Activated CD4-positive, alpha-beta T cell treated with anti-CD3 and anti-CD28 coated beads, Interleukin-2, amount 50 U/mL, for 48 hours (primary cell): Measurements from ENCODE around the gene ETFDH.
"Not testable (repeated sequence)": the region's sequence is repeated elsewhere in the genome, so short reads cannot be mapped to it uniquely, and the experiment has no call there.

Source experiments
- DNase-seq, 2 experiments: peaks; one replicate each; pipeline ENCODE4 v3.0.0-alpha.2; 2020

The ETFDH gene

DNA sequence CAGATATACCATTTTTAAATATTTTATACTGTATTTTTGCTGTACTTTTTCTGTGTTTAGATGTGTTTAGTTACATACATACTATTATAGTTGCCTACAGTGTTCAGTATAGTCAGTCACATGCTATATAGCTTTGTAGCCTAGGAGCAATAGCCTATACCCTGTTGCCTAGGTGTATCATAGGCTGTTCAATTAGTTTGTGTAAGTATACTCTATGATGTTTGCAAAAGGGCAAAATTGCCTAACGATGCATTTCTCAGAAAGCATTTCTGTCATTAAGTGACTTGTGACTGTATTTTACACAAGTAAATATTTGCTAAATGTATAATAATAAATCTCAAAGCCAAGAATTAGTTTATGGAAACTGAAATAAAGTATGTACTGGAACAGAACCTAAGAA is 9.5 kb downstream of the ETFDH start:
- DNase-seq = no peak

DNA sequence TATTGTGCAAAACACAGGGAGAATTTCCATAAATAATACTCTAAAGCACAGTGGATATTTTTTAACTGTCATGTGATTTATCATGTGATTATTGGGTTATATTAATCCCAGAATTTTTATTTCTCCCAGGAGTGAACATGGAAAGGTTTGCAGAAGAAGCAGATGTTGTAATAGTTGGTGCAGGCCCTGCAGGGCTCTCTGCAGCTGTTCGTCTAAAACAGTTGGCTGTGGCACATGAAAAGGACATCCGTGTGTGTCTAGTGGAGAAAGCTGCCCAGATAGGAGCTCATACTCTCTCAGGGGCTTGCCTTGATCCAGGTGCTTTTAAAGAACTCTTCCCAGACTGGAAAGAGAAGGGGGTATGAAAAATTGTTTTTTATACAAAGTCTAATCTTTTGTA is 10.0 kb downstream of the ETFDH start:
- no peak for DNase-seq

DNA sequence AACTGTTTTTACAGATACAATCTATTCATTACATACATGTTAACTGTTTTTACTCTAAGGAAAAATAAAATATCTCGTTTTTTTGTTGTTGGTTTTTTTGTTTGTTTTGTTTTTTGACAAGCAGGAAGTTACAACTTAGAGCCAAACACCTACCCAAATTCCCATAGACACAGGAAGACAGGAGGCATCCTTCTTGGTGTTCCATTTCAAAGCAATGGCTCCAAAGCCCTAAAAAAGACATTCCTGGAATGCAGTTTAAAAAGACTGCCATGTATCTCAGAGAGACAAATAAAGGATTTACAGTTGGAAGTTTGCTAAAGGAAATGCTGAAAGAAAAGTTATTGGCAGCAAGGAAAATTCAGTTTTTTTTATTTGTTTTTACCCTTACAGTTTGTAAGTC is 16.7 kb downstream of the ETFDH start:
- DNase-seq = no peak

DNA sequence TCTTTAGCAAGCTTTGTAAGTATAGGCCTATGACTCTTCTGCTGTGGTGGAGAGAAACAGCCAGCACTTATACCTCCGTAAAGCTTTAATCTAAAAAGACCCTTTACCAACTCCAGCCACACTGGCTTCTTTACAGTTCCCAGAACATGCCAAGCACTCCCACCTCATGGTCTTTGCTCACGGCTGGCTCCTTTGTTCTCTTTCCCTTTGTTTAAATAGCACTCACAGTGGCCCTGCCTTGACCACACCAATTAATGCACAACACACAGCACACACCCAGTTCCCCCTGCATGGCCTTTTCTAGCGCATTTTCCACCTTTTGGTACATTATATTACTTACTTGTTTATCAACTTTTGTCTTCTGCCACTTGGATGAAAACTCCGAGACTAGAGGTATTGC is 32.2 kb downstream of the ETFDH start:
- DNase-seq = no peak

DNA sequence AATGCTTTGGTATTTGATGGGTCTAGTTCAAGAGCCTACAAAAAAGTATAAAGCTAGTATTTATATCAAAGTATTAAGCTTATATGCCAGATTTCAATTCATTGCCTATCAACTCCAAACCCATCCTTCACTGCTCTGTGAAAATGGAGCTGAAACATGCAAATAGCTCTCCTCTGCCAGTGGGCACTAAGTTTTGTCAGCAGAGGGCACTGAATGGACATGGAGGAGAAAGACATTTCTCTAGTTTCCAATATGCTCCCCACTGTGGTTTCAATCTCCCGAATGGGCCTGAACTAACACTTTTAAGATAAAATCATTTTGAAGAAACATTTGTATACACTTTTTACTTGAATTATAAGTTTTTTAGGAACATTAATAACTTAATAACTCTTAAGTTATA is 38.7 kb downstream of the ETFDH start:
- DNase-seq = no peak

DNA sequence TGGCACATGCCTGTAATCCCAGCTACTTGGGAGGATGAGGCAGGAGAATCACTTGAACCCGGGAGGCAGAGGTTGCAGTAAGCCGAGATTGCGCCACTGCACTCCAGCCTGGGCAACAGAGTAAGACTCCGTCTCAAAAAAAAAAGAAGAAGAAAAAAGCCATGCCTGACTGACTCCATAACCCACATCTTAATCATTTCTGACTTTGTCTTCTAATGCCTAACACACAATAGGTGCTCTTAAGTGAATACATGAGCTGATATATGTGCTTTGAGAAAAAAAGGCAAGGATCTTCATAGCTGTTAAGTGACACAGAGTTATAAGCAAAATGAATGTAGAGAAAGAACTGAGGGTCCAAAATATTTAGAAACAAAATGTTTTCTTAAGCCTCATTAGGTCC is 40.5 kb downstream of the ETFDH start:
- DNase-seq = not testable (repeated sequence)

DNA sequence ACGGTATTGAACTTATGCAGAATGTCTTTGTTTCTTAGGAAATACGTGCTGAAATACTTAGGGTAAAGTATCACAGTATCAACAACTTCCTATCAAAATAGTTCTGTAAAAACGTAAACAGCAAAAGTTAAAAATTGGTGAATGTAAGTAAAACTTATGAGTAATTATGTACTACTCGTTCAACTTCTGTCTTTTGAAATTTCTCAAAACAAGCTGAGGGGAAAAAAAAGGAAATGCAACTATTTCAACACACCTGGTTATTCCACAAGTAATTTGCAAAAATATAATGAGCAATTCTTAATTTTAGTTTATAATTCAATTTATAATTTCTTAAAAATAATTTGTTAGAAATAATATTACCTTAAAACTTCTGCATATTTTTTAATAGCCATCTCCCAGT is 42.8 kb downstream of the ETFDH start:
- no peak for DNase-seq

DNA sequence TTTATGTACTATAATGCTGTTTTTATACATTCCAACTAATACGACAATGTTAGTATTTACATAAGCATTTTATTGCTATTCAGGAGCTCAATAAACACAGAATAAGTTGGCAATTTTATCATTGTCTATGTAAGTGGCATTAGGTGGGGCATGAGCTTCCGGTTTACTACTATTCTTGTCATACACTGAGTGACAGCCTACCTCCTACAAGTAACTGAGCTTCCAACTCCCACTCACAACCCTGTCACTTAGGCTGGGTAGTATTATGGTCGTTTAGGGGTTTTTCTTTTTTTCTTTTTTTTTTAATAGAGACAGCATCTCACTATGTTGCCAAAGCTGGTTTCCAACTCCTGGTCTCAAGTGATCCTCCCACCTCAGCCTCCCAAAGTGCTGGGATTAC is 43.7 kb downstream of the ETFDH start:
- DNase-seq = no peak

DNA sequence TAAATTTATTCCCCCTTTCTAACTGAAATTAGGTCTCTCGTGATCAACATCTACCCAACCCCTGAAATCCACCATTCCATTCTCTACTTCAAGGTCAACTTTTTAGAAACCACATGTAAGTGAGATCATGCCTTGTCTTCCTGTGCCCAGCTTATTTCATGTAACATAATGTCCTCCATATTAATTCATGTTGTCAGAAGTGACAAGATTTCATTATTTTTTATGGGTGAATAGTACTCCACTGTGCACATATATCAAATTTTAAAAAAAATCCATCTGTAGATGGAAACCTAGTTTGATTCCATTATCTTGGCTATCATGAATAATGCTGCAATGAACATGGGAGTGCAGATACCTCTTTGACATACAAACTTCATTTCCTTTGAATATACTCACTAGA is 49.6 kb downstream of the ETFDH start:
- DNase-seq = no peak

DNA sequence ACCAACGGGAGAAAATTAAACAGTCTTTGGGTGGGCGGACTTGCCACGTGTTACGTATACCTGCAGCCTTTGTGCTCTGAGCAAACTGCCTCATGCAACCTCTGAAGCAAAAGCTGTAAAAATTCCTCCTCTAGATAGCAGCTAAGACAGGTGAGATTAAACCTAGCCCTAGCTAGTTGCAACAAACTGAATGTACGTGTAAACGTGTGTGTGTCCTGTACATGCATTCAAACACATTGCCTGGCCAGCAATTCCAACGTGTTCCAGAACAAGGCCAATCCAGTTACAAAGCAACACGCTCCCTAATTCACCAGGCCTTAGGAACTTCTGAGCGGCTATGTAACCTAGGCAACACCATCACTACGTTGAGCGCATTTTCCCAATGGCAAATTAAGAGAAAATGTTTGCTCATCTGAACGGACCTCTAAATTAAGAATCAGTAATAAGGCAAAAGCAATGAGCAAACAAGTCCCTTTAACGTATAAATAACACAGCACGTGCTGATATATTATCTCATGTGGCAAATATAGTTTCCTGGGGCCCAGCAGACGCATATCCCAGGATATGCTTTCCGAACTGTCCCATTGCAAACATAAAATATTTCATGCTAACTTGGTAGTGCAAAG is 50.3 kb downstream of the ETFDH start:
- peak; percentile 9 to 19 for DNase-seq

DNA sequence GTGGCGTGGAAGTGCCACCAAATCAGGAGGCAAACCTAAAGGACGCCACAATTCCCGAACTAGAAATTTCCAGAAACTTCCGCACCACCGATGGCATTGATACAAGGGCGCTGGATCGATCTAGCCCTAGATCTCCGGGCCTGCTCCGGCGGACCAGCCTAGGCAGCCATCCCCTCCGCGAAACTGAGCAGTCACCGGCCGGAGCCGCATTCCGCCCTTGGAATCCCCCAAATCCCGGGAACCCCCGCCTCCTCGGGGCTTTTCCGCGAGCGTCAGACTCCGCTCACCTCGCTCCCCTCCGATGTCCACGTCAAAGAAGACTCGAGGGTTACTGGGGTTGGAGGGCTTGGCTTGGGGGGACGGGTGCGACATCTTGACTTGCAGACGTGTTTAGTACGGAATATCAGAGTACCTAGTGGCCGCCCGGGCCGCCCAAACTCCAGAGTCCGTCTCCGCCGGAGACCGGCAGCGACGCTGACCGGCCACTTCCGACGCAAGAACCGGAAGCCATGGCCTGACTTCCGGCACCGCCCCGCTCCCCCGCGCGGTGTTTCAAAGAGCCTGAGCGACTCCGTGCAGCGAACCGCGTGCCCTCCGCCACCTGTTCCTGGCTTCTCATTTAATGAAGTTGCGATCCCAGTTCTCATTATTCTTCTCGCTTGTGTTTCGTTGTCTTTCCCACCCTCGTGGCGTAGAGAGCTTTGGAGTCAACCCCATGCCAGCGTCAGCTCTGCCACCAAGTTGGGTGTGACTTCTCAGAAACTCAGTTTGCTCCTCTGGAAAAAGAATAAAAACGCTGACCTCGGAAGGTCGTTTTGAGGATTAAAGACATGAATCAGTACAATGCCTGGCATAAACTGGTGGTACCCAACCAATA is 51.1 kb downstream of the ETFDH start, which contains the start of gene PPID:
Gene PPID (minus strand): TSS at position 480 of the 877 bp plus-strand sequence. CDS start 108 bp downstream, at position 372.
- peak; percentile 85 to 89 for DNase-seq

DNA sequence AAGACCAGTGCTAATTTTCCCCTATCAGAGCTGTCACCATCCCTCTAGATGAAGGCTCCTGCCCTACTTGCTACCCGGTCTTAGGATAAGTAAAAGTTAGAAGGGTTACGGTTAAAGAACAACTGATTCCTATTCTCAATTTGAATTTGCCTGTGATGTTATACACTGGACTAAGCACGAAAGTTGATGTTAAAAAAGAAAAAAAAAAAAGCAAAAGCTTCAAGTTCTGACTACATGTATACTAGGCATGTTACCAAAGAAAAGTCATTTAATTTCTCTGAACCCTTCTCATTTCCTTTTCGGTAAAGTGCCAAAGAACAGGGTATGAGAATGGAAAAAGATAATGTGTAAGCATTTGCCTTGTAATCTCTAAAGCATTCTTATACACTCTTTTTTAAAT is 52.5 kb downstream of the ETFDH start:
- peak in 1 of 2 experiments; percentile 17 for DNase-seq

DNA sequence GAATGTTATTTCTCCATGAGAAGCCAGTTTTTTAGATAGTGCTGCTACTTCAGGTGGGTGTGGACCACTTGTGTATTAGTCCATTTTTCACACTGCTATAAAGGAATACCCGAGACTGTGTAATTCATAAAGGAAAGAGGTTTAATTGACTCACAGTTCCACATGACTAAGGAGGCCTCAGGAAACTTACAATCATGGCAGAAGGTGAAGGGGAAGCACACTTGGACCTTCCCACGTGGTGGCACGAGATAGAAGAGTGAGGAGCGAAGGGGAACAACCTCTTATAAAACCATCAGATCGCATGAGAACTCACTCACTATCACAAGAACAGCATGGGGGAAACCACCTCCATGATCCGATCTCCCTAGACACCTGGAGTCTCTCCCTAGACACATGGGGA is 54.5 kb downstream of the ETFDH start:
- DNase-seq = peak in 1 of 2 experiments; percentile 14

DNA sequence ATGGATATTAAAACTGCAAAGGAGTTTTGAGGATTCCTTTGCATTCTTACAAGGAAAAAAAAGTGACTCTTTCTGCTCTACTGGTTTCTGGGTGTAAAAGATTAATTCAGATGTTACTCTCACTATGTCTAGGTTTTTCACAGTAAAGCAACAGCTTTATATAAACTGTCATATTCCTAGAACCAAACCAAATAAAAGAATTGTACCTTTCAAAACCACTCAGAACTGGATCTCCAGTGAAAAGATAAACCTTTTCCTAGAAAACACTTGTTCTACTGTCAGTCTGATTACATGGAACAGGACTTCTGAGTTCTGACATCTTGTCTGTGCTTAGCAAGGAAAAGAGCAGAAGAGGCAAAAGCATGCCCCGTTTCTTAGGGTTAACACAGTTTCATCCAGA is 56.1 kb downstream of the ETFDH start:
- no peak for DNase-seq

DNA sequence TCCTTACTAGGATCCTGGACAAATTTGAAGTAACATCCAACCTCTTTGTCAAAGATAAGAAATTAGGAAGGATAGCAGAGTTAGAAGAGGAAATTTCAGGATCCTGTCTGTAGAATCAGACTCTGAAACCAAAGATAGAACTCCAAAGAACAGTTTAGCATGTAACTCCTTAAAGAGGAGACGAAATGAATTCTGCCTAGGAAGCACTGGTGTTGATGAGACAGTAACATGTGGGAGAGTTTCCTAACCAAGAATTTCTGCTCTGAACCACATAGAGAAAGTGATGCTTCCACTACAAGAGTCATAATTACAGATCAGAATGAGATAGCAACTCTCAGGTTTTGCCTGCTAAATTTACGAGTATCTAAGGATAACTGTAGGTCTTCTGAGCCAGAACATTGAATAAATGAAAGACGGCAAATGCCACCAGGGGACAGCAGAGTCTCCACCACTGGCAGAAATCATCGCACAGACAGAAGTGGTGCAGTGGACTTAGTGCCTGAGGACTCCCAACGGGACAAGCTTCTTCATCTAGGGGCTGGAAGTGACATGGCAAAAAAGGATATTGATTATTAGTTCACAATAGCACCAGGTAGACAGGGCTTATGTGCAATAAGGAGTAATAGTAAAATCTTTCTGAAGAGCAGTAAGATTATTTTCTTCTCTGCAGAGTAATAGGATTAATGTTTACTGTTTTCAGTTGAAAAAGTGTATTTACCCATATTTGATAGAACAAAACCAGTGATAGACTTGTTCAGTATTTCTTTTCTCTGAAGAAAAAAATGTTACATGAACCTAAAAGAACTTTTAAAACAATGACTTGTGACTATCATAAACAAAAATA is 57.8 kb downstream of the ETFDH start:
- peak; percentile 37 to 66 for DNase-seq

DNA sequence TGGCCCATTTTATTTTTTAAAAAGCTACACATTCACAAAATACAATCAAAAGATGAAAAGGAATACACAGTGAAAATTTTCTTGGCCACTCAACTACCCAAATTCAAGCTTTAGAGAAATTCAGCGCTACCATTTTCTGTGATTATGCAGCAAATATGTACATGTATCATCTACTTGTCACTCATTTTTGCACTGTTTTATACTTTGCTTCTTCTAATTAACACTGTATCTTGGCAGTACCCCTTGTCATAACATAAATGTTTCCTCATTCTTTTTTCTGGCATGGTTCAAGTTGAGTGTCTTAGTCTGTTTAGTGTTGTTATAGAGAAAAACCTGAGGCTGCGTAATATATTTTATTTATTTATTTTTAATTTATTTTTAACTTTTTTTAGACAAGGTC is 66.8 kb downstream of the ETFDH start:
- no peak for DNase-seq

DNA sequence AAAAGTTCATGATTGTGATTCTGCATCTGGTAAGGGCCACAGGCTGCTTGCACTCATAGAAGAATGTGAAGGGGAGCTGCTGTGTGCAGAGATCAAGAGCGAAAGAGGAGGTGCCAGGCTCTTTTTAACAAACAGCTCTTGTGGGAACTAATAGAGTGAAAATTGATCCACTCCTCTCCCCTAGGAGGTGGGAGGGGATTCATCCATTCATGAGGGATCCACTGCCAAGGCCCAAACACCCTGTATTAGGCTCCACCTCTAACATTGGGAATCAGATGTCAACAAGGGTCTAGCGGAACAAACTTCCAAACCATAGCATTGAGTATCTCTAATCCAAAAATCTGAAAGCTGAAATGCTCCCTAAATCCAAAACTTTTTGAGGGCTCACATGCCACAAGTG is 67.5 kb downstream of the ETFDH start:
- no peak for DNase-seq

DNA sequence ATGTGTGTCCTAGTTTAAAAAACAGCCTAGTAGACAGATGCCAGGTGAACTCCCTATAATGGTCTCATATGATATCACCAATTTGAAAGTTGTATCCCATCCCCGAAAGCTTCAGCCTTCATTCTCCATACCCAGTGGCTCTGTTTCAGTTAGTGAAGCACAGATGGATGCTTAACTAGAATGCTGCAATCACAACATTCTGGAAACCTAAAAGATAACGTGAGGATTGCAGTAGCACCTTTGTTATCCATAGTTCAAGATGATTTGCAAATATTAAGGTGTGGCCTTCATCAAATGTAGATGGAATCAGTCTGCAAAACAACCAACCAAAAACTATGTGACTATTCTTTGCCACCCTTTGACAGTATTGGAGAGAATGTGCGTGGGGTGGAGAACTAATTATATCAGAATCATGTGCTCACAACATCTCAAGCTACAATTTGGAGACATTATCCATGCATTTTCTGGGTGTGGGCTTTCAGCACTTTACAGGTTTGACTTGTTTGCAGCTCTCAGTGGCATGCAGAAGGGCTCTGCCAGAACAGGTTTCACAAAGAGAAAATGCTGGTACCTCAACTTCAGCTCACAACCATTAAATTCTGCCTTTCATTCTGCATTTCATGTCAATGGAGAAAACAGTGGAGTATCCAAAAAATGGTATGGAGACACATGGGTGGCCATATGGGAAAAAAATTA is 69.4 kb downstream of the ETFDH start:
- DNase-seq = no peak

DNA sequence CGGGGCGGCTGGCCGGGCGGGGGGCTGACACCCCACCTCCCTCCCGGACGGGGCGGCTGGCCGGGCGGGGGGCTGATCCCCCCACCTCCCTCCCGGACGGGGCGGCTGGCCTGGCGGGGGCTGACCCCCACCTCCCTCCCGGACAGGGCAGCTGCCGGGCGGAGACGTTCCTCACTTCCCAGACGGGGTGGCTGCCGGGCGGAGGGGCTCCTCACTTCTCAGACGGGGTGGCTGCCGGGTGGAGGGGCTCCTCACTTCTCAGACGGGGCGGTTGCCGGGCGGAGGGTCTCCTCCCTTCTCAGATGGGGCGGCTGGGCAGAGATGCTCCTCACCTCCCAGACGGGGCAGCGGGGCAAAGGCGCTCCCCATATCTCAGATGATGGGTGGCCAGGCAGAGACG is 74.4 kb downstream of the ETFDH start:
- DNase-seq = not testable (repeated sequence)

DNA sequence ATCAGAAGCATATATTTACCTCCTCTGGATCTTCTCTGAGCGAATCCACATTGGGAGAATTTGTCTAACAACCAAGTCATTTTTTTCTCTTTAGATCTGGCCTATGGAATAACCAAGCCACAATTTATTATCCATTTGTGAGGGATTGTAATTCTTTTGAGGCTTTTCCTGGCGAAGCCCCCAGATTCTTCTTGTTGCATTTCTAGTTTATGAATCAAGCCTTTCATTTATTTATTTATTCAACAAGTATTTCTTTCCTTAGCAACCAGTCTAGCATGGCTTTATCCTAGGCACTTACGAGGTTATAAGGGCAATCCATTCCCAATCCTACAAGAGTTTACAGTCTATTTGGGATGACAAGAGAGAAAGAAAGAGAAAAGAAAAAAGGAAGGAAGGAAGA is 78.3 kb downstream of the ETFDH start:
- no peak for DNase-seq

DNA sequence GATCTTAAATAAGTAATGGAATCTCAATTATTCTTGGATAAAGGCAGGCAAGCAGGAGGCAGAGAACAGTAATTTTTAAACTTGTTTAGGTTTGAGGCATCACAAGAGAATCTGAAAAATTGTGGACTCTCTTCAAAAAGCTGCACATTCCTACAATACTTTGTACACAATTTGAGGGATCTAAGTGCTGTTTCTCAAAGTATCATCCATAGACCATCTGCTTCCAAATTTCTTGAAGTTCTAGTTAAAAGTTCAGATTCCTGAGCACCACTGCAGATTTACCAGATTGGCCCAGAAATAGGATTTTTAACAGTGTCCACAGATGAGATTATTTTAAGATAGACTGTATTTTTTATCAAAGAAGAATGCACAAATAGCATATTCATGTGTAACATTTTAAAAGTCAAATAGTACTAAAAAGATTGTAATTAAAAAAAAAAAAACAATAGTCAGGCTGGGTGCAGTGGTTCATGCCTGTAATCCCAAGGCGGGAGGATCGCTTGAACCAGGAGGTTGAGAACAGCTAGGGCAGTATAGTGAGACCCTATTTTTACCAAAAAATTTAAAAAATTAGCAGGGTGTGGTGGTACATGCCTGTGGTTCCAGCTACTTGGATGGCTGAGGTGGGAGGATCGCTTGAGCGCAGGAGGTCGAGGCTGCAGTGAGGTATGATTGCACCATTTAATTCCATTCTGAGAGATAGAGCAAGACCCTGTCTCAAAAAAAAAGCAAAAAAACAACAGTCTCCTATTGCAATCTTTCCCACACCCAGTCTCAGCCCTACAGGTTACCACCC is 82.5 kb downstream of the ETFDH start:
- DNase-seq = no peak

DNA sequence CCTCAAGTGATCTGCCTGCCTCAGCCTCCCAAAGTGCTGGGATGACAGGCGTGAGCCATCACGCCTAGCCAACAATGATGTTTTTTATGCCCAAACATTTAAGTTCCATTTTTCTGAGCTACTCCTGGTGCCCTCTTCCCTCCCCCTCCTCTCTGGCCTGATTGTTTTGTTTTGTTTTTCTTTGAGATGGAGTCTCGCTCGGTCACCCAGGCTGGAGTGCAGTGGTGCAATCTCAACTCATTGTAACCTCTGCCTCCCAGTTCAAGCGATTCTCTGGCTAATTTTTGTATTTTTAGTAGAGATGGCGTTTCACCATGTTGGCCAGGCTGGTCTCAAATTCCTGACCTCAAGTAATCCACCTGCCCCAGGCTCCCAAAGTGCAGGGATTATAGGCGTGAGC is 83.7 kb downstream of the ETFDH start:
- not testable (repeated sequence) for DNase-seq
